Activated T-cell treated with anti-CD3 and anti-CD28 coated beads, Interleukin-2, amount 50 U/mL, for 48 hours (primary cell): ENCODE data around the gene PCBP4.

Experiments used
- DNase-seq, 2 experiments: peaks; one replicate each; pipeline ENCODE4 v3.0.0-alpha.2; 2020

The PCBP4 gene

GRCh38 chr3:51967384-51968169 lies at the start of gene PCBP4:
TSS of gene PCBP4 (minus strand) at chr3:51967454. CDS start at chr3:51961240, 6,214 bp downstream.
- DNase-seq: peak in 1 of 2 experiments; percentile 63

- DNase-seq: no peak
Measured at GRCh38 chr3:52015438-52016228, 48.4 kb upstream of the PCBP4 start.

GRCh38 chr3:52014613-52015012 lies 47.4 kb upstream of the PCBP4 start:
- DNase-seq: no peak

- DNase-seq: no peak
Measured at GRCh38 chr3:52013802-52014598, 46.7 kb upstream of the PCBP4 start.

- no peak for DNase-seq
Measured at GRCh38 chr3:52012699-52013098, 45.4 kb upstream of the PCBP4 start.

GRCh38 chr3:52010431-52010830 lies 43.2 kb upstream of the PCBP4 start:
- no peak for DNase-seq

GRCh38 chr3:52007291-52007690 lies 40.0 kb upstream of the PCBP4 start:
- no peak for DNase-seq

- no peak for DNase-seq
Measured at GRCh38 chr3:52006820-52007133, 39.5 kb upstream of the PCBP4 start.

- DNase-seq: no peak
Measured at GRCh38 chr3:52006017-52006819, 39.0 kb upstream of the PCBP4 start.

GRCh38 chr3:52005571-52005986 lies 38.3 kb upstream of the PCBP4 start:
- DNase-seq: no peak

- DNase-seq: no peak
Measured at GRCh38 chr3:52004906-52005395, 37.7 kb upstream of the PCBP4 start.

GRCh38 chr3:52004163-52004787 lies 37.0 kb upstream of the PCBP4 start:
- DNase-seq: no peak

- DNase-seq: no peak
Measured at GRCh38 chr3:52002748-52003147, 35.5 kb upstream of the PCBP4 start.

- peak; percentile 91 to 93 for DNase-seq
Measured at GRCh38 chr3:52001443-52001974, 34.3 kb upstream of the PCBP4 start.

- no peak for DNase-seq
Measured at GRCh38 chr3:51999846-52000245, 32.6 kb upstream of the PCBP4 start.

- no peak for DNase-seq
Measured at GRCh38 chr3:51998774-51999173, 31.5 kb upstream of the PCBP4 start.

GRCh38 chr3:51997935-51998596 lies 30.8 kb upstream of the PCBP4 start:
- DNase-seq: no peak

- DNase-seq: no peak
Measured at GRCh38 chr3:51997172-51997571, 29.9 kb upstream of the PCBP4 start.

- peak; percentile 92 to 95 for DNase-seq
Measured at GRCh38 chr3:51995346-51996163, 28.3 kb upstream of the PCBP4 start, which contains the start of gene RPL29. TSS of gene RPL29 (minus strand) at chr3:51995895. CDS start at chr3:51995461, 434 bp downstream.

GRCh38 chr3:51994530-51994929 lies 27.3 kb upstream of the PCBP4 start:
- no peak for DNase-seq
